DND-41 (cell line): ENCODE results near the gene HNF1B.

Experiments used
- ATAC-seq: fragments of 200-7000 bp; cut with Tn5 transposase; 3 replicates; pipeline ENCODE4 v1.9.1; 2021; ENCODE audit warnings: low read depth; ENCODE audit not compliant: insufficient read depth
- DNase-seq: peaks from one replicate; pipeline ENCODE4 v3.0.0-alpha.2; 2020
- H2AFZ ChIP-seq: 2 replicates; pipeline ENCODE4 v1.6.0; 2012; ENCODE audit warnings: low read depth, low read length
- H3K27ac ChIP-seq: 2 replicates; pipeline ENCODE4 v1.5.1; 2012; ENCODE audit warnings: low read length, inconsistent platforms
- H3K27me3 ChIP-seq: fragments of 200-600 bp; sonication (generic); 2 replicates; pipeline ENCODE4 v1.6.0; 2012; ENCODE audit warnings: low read length, mild to moderate bottlenecking, inconsistent platforms; ENCODE audit not compliant: insufficient read depth, poor library complexity
- H3K36me3 ChIP-seq: 2 replicates; pipeline ENCODE4 v1.5.1; 2012; ENCODE audit warnings: low read length, inconsistent platforms; ENCODE audit not compliant: insufficient read depth
- H3K4me1 ChIP-seq: 2 replicates; pipeline ENCODE4 v1.5.1; 2012; ENCODE audit warnings: mild to moderate bottlenecking, low read length; ENCODE audit not compliant: insufficient read depth
- H3K4me2 ChIP-seq: 2 replicates; pipeline ENCODE4 v1.6.0; 2012; ENCODE audit warnings: mild to moderate bottlenecking, moderate library complexity, low read length, inconsistent platforms; ENCODE audit not compliant: insufficient read depth
- H3K4me3 ChIP-seq, 2 experiments: fragments of 200-600 bp in 1 of 2; shearing (Covaris generic) in 1 of 2; 2 replicates each; pipeline ENCODE4 v1.5.1; 2012 to 2016; ENCODE audit warnings: inconsistent platforms in 2 of 2, low read length in 2 of 2, mild to moderate bottlenecking in 2 of 2, low read depth in 1 of 2, moderate library complexity in 1 of 2
- H3K79me2 ChIP-seq: 2 replicates; pipeline ENCODE4 v1.6.0; 2012; ENCODE audit warnings: low read length, inconsistent platforms; ENCODE audit not compliant: insufficient read depth
- H3K9ac ChIP-seq: 2 replicates; pipeline ENCODE4 v1.6.0; 2012; ENCODE audit warnings: low read depth, mild to moderate bottlenecking, inconsistent platforms, low read length, moderate library complexity
- H3K9me3 ChIP-seq: 2 replicates; pipeline ENCODE4 v1.5.1; 2012; ENCODE audit warnings: low read length, moderate library complexity, mild to moderate bottlenecking, inconsistent platforms; ENCODE audit not compliant: insufficient read depth, severe bottlenecking
- H4K20me1 ChIP-seq: 2 replicates; pipeline ENCODE4 v1.6.0; 2012; ENCODE audit warnings: low read length; ENCODE audit not compliant: insufficient read depth
- EZH2 ChIP-seq: IDR thresholded peaks from 3 replicates; pipeline ENCODE4 v1.6.1; 2012; ENCODE audit warnings: borderline replicate concordance, low read depth, mild to moderate bottlenecking, moderate library complexity, low read length, inconsistent platforms; ENCODE audit not compliant: severe bottlenecking
- TF ChIP-seq, protein P1 (sequence below): IDR thresholded peaks from 2 replicates; pipeline ENCODE4 v1.5.1; 2012; ENCODE audit warnings: borderline replicate concordance, low read length, moderate library complexity, mild to moderate bottlenecking; ENCODE audit not compliant: poor library complexity, severe bottlenecking; ENCODE audit errors: extremely low read depth

HNF1B gene

DNA sequence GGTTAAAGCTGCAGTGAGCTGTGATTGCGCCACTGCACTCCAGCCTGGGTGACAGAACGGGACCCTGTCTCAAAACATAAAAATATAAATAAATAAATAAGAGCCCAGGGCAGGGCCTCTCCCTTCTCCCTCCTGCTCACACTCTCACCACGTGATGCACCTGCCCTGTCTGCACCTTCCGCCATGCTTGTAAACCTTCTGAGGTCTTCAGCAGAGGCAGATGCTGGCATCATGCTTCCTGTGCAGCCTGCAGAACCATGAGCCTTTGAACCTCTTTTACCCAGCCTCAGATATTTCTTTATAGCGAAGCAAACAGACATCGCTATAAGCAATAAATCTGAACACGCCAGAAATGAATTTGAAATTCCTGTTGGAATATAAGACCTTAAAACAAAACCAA lies 48.5 kb downstream of the HNF1B start:
- Histone ChIP-seq H2AFZ (no peak overlapping the region), H3K4me2 (no peak overlapping the region), H3K36me3 (no peaks in the 10 kb centered on the region), H3K27me3 (no peaks in the 10 kb centered on the region), H3K9ac (no peak overlapping the region), H3K27ac (no peak overlapping the region), H4K20me1 (no peaks in the 10 kb centered on the region), H3K4me3 (no peak overlapping the region), H3K9me3 (no peaks in the 10 kb centered on the region), H3K4me1 (no peaks in the 10 kb centered on the region), H3K79me2 (no peaks in the 10 kb centered on the region)
- no peak for TF ChIP-seq EZH2
- TF ChIP-seq, protein P1, sequence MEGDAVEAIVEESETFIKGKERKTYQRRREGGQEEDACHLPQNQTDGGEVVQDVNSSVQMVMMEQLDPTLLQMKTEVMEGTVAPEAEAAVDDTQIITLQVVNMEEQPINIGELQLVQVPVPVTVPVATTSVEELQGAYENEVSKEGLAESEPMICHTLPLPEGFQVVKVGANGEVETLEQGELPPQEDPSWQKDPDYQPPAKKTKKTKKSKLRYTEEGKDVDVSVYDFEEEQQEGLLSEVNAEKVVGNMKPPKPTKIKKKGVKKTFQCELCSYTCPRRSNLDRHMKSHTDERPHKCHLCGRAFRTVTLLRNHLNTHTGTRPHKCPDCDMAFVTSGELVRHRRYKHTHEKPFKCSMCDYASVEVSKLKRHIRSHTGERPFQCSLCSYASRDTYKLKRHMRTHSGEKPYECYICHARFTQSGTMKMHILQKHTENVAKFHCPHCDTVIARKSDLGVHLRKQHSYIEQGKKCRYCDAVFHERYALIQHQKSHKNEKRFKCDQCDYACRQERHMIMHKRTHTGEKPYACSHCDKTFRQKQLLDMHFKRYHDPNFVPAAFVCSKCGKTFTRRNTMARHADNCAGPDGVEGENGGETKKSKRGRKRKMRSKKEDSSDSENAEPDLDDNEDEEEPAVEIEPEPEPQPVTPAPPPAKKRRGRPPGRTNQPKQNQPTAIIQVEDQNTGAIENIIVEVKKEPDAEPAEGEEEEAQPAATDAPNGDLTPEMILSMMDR, result no peak
- no peak for ATAC-seq
- no peak for DNase-seq

- Histone ChIP-seq H3K9ac (no peak overlapping the region), H3K4me2 (no peak overlapping the region), H4K20me1 (no peaks in the 10 kb centered on the region), H2AFZ (no peak overlapping the region), H3K36me3 (no peaks in the 10 kb centered on the region), H3K79me2 (no peaks in the 10 kb centered on the region), H3K9me3 (no peaks in the 10 kb centered on the region), H3K27ac (no peak overlapping the region), H3K4me3 (no peak overlapping the region), H3K27me3 (no peaks in the 10 kb centered on the region), H3K4me1 (no peaks in the 10 kb centered on the region)
- DNase-seq, result no peak
- TF ChIP-seq EZH2, result no peak
- TF ChIP-seq, protein P1, result no peak
- no peak for ATAC-seq
These were observed 49.1 kb downstream of the HNF1B start for GRCh38 chr17:37695726-37696125.

GRCh38 chr17:37694734-37695133 lies 50.1 kb downstream of the HNF1B start:
- H4K20me1 ChIP-seq, result no peaks in the 10 kb centered on the region
- no peak overlapping the region for H3K27ac ChIP-seq
- H3K4me3 ChIP-seq, result no peak overlapping the region
- TF ChIP-seq EZH2, result no peak
- TF ChIP-seq, protein P1, result no peak
- no peaks in the 10 kb centered on the region for H3K9me3 ChIP-seq
- H3K4me2 ChIP-seq, result no peak overlapping the region
- no peaks in the 10 kb centered on the region for H3K36me3 ChIP-seq
- DNase-seq (no peak), ATAC-seq (no peak)
- H3K79me2 ChIP-seq, result no peaks in the 10 kb centered on the region
- H3K27me3 ChIP-seq, result no peaks in the 10 kb centered on the region
- no peak overlapping the region for H2AFZ ChIP-seq
- H3K9ac ChIP-seq, result no peak overlapping the region
- no peaks in the 10 kb centered on the region for H3K4me1 ChIP-seq

GRCh38 chr17:37693328-37693727 lies 51.5 kb downstream of the HNF1B start:
- Histone ChIP-seq H3K4me1 (no peaks in the 10 kb centered on the region), H2AFZ (no peak overlapping the region), H4K20me1 (no peaks in the 10 kb centered on the region), H3K4me3 (no peak overlapping the region), H3K27me3 (no peaks in the 10 kb centered on the region), H3K36me3 (no peaks in the 10 kb centered on the region), H3K9ac (no peak overlapping the region), H3K4me2 (no peak overlapping the region), H3K79me2 (no peaks in the 10 kb centered on the region), H3K27ac (no peak overlapping the region), H3K9me3 (no peaks in the 10 kb centered on the region)
- DNase-seq (no peak), ATAC-seq (no peak)
- TF ChIP-seq, protein P1, result no peak
- no peak for TF ChIP-seq EZH2
